Esophagus squamous epithelium (tissue), 5 donors: Measurements from ENCODE around the gene PARL. TPM values are rescaled to one million over a fixed set of nuclear protein-coding genes. Genes with fewer than 3 reads are reported as not detected.

Source experiments
- DNase-seq: peaks from one replicate; lab custom pipeline; 2025; lab: John Stamatoyannopoulos, UW
- H3K27ac ChIP-seq, 4 donors: fragments of 200-600 bp; sonication (generic); one replicate each; pipeline ENCODE4 v1.5.1; 2016 to 2019; ENCODE audit warnings: mild to moderate bottlenecking in 1 of 4
- H3K27me3 ChIP-seq, 4 donors: fragments of 200-600 bp; sonication (generic); 1 replicate in 3 of 4; 2 replicates in 1 of 4; pipeline versions ENCODE4 v1.5.1 to v1.6.0; 2017 to 2021; ENCODE audit warnings: antibody characterized with exemption in 1 of 4
- H3K36me3 ChIP-seq, 3 donors: fragments of 200-600 bp; sonication (generic); one replicate each; pipeline ENCODE4 v1.5.1; 2016 to 2019
- H3K4me1 ChIP-seq, 3 donors: fragments of 200-600 bp; sonication (generic); one replicate each; pipeline ENCODE4 v1.5.1; 2017 to 2019
- H3K4me3 ChIP-seq, 4 donors: fragments of 200-600 bp; sonication (generic); 1 replicate in 3 of 4; 2 replicates in 1 of 4; pipeline ENCODE4 v1.5.1; 2016 to 2019; ENCODE audit warnings: mild to moderate bottlenecking in 2 of 4, moderate library complexity in 1 of 4
- H3K9me3 ChIP-seq, 3 donors: fragments of 200-600 bp; sonication (generic); one replicate each; pipeline ENCODE4 v1.5.1; 2016 to 2019
- CTCF ChIP-seq, 6 experiments: fragments of 450-650 bp in 4 of 6; fragments of 200-600 bp in 2 of 6; sonication (generic) in 2 of 6; IDR thresholded peaks; one replicate each; pipeline ENCODE4 v1.5.1; 2016 to 2019; ENCODE audit warnings: antibody characterized with exemption in 6 of 6, mild to moderate bottlenecking in 4 of 6, moderate library complexity in 4 of 6
- POLR2A ChIP-seq, 4 donors: fragments of 450-650 bp; IDR thresholded peaks; one replicate each; pipeline ENCODE4 v1.6.1; 2017; ENCODE audit warnings: antibody characterized with exemption in 4 of 4, mild to moderate bottlenecking in 4 of 4, moderate library complexity in 3 of 4
- WGBS, 2 donors: methylation state at CpG; one replicate each; pipeline ENCODE4 v1.1.5; 2018; 5-methylcytosine and 5-hydroxymethylcytosine counted together
- intact Hi-C: fragments of 100-400 bp; cut with DNase I; formaldehyde crosslinking; loops from one replicate; pipeline ENCODE4 v1.15.0; 2022
- total RNA-seq, 4 donors: library from RNA; depleted of rRNA; stranded (reverse); fragments of >200 nt; gene quantifications; one replicate each; pipeline ENCODE4 v1.1.0, GENCODE V29; 2016
- donor health status: DM: yes; HTN: yes; CAD: no.

PARL gene
- total RNA-seq, 4 donors from 2014 or later = 23.3 to 45.0 (median 39.7) TPM

- 54 to 70% methylated on average over 4 to 6 of the region's 6 CpGs for WGBS, 2 donors
- intact Hi-C loops = no loop called here
- H3K27me3 ChIP-seq = peaks cover 0 to 7% (median 0%) of the 10 kb centered on the region in 4 donors
Measured at GRCh38 chr3:183907176-183907575, 22.5 kb upstream of the PARL start.

DNA sequence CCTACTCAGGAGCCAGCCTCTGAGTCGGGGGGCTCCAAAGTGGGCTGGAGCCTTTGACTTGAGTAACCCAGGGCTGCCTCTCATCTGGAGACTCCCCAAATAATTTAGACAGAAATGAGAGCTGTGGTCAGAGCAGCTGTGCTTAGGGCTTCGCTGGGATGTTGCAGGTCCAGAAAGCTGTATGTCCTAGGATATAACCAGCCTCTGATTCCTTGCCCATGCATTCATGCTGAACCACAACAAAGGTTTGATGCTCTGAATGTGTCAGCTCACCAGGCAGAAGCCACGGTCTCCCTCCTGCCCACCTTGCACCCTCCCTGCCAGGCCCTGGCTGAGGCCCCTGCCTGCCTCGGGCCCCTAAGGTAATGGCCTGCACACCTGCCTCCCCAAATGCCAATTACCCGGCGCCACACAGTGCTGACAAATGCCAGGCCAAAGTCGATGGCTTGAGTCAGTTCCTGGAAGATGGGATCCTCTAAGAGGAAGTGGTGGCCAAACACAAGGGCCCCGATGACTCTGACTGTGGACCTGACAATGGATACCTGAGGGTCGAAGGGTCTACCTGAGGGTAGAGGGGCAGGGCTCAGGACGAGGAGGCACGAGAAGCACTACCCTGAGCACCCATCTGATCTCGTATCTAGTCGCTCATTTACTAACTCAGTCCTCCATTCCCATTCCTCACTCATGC lies 21.7 kb upstream of the PARL start:
- no peak for DNase-seq
- 72 to 91% methylated on average over 2 to 7 of the region's 13 CpGs for WGBS, 2 donors
- intact Hi-C loops = no loop called here
- Histone ChIP-seq H3K4me1 (no peaks in the 10 kb centered on the region), H3K36me3 (no peaks in the 10 kb centered on the region), H3K9me3 (no peaks in the 10 kb centered on the region), H3K27ac (no peak overlapping the region), H3K4me3 (no peak overlapping the region), H3K27me3 (peaks cover 0 to 7% (median 0%) of the 10 kb centered on the region in 4 donors)
- TF ChIP-seq POLR2A (IDR thresholded peaks at IDR 0.05) (no peak), CTCF (IDR thresholded peaks at IDR 0.05) (no peak)

More at GRCh38 chr3:183907176-183907575, 22.5 kb upstream of the PARL start:
- DNase-seq = no peak
- Histone ChIP-seq H3K27ac (no peak overlapping the region), H3K4me3 (no peak overlapping the region), H3K36me3 (no peaks in the 10 kb centered on the region), H3K9me3 (no peaks in the 10 kb centered on the region), H3K4me1 (no peaks in the 10 kb centered on the region)
- TF ChIP-seq CTCF (IDR thresholded peaks at IDR 0.05) (no peak), POLR2A (IDR thresholded peaks at IDR 0.05) (no peak)

GRCh38 chr3:183904833-183905780 lies 20.4 kb upstream of the PARL start:
- no peak for TF ChIP-seq POLR2A (IDR thresholded peaks at IDR 0.05)
- no peak overlapping the region for H3K4me3 ChIP-seq
- no peaks in the 10 kb centered on the region for H3K36me3 ChIP-seq
- intact Hi-C loops = no loop called here
- no peak overlapping the region for H3K27ac ChIP-seq
- H3K9me3 ChIP-seq = no peaks in the 10 kb centered on the region
- no peak for DNase-seq
- peaks cover 0 to 7% (median 0%) of the 10 kb centered on the region in 4 donors for H3K27me3 ChIP-seq
- no peaks in the 10 kb centered on the region for H3K4me1 ChIP-seq
- 70 to 94% methylated on average over 5 to 8 of the region's 14 CpGs for WGBS, 2 donors

DNA sequence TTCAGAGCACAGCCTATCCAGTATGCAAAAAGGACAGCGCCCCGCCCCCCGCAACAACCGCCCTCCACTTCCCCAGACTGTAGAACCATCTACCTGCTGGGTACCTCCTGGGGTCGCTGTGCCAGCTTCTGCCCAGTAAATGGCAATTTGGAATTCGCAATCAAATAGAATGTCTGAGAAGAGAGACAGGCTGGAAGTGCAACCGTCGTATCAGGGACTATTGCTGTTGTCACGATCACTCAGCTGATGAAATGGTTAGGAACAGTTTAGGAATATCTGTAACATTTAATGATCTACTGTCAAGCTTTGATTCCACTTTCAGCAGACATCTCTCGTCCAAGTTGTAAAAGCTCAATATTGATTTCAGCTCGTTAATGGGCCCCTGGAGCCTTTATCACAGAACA lies 13.3 kb upstream of the PARL start:
- Histone ChIP-seq H3K27ac (no peak overlapping the region), H3K36me3 (no peaks in the 10 kb centered on the region), H3K4me3 (no peak overlapping the region), H3K9me3 (no peaks in the 10 kb centered on the region), H3K27me3 (peaks cover 0 to 16% (median 0%) of the 10 kb centered on the region in 4 donors), H3K4me1 (peaks cover 0 to 25% (median 0%) of the 10 kb centered on the region in 3 donors)
- WGBS, 2 donors = 70 to 72% methylated on average over 11 of the region's 11 CpGs
- intact Hi-C loops = loop anchor here (5.0 to 10.0 kb wide), 2 partner anchors 119 to 387 kb away; partner anchors contain the start of gene ABCC5
- no peak for DNase-seq
- TF ChIP-seq POLR2A (IDR thresholded peaks at IDR 0.05) = no peak
- no peak for TF ChIP-seq CTCF (IDR thresholded peaks at IDR 0.05)

DNA sequence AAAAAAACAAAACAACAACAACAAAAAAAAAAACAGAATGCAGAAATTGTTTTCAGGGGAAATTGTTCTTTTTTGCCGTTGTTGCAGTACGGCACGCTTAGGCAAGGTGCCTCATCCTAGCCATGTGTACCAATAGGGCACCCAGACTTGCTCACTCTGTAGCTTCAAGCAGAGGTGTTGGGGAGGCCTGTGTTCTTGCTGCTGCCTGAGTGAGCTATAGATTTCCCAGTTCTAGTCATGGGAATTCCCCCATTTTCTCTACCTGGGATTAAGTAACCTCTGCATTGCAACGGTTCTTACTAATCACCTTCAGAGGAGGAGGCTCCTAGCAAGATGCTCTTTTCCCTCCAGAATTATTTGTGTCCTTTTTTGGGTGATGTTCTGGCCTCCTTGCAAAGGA lies 12.9 kb upstream of the PARL start:
- H3K27ac ChIP-seq = no peak overlapping the region
- no peak for TF ChIP-seq CTCF (IDR thresholded peaks at IDR 0.05)
- TF ChIP-seq POLR2A (IDR thresholded peaks at IDR 0.05) = no peak
- intact Hi-C loops = loop anchor here (5.0 to 10.0 kb wide), 2 partner anchors 120 to 387 kb away; partner anchors contain the start of gene ABCC5
- no peaks in the 10 kb centered on the region for H3K9me3 ChIP-seq
- 36 to 52% methylated on average over 4 of the region's 4 CpGs for WGBS, 2 donors
- H3K27me3 ChIP-seq = peaks cover 0 to 16% (median 0%) of the 10 kb centered on the region in 4 donors
- no peaks in the 10 kb centered on the region for H3K36me3 ChIP-seq
- no peak overlapping the region for H3K4me3 ChIP-seq
- peaks cover 0 to 29% (median 0%) of the 10 kb centered on the region in 3 donors for H3K4me1 ChIP-seq
- DNase-seq = no peak
